ENCODE data around the gene SND1. TPM values are rescaled to one million over a fixed set of nuclear protein-coding genes. Genes with fewer than 3 reads are reported as not detected.

Gene SND1
- polyA plus RNA-seq, 12 donors: 73.0 to 117 (median 95.7) TPM; not detected in 1

DNA sequence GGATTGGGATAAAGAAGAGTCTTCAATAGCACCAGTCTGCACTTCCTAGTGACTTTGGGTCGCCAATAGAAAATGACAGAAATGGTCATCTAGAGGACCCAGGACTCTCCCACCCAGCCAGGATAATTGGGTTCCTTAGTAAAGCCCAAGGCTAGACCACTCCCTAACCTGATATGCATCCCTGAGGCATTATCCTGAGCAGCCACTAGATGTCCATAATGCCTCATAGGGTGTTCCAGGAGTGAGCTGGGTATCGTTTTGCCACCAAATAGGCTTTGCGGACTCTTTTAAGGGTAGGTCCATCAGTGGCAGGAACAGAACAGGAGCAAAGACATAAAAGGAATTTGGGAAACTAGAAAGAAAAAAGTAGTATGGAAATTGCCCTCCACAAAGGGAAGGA, 383.7 kb downstream of the SND1 start:
- no peak for DNase-seq

DNA sequence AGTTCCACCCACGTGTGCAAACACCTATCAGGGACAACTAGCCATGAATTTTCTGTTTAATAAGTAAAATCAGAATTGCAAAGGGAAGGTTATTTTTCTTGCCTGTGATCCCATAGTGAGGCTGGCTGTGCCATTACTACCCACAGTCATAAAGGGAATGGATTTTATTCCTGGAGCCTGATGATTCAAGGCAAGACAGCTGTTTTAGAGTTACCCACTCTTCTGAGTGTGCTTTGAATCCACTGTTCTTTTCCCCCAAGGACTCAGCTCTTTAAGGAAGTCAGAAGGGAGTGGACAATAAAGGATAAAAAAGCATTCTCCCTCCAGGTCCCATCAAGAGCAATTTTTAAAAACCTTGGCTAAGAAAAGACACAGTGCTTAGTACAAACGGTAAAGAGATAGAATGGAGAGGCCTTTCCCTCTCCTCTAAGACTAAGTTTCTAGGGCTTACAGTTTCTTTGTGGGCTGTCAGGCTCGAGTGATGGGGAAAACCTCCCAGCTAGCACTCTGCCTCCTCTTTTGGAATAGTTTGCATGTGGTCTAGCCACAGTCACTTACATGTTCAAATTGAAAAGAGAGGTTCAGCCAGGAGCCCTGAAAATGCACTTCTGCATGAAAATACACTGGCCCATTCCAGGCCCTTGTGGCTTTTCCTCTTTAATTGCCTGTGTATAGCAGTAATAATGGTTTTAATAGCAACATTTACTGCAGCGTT, 384.4 kb downstream of the SND1 start:
- DNase-seq: no peak

DNA sequence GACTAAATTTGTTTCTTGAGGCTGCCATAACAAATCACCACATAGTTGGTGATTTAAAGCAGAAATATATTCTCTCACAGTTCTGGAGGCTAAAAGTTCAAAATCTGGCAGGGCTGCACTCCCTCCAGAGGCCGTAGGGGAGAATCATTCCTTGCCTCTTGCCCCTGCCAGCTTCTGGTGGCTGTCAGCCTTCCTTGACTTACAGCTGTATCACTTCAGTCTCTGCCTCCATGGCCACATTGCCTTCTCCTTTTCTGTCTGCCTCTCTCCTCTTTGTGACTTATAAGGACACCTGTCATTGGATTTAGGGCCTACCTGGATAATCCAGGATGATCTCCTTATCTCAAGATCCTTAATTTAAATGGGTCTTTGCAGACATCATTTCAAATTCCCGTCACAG, 385.1 kb downstream of the SND1 start:
- no peak for DNase-seq

DNA sequence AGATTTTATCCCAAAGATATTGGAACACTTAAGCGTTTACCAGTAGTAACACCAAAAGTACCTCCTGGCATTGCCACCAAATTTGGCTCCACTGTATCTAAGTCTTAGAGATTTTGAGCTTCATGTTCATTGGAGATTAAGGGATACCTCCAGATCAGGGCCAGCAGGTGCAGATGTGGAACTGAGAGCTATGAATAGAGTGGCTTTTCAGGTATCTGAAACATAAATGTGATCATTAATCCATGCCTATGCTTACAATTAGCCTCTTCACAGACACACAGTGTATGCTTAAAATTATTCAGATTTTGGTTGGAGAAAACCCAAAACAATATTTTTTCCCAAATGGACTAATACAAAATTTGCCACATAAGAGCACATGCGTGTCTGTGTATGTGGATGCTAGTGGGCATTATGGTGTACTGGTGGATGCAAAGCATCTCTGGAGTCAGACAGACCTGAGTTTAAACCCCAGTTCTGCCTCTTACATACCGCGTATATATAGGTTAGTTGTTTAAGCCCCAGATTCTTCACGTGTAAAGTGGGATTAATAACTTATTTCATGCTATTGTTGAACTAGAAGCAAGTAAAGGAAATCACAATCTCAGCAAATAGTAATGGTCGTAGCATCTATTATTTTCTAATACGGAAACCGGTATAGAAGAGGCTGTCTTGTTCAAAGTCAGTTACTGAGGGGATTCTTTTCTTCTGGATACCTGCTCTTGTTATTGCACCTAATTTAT, 386.1 kb downstream of the SND1 start:
- DNase-seq: no peak

DNA sequence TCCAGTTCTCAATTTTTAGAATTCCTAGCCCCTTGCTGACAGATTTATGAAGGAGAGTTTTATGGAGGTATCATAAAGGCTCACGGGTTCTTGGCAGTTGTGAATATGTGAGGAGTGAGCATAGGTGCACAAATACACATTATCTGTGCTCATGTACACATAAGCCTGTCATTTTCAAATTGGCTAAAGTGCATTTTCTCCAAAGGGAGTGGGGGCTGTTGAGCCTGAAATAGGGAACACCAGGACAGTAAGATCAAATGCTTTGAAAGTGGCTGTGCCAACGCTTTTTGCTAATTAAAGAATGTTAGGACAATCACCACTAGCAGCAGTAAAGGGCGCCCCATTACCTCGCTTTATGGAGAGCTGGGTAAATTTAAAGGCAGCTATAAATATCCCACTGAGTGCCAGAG, 387.6 kb downstream of the SND1 start:
- no peak for DNase-seq

DNA sequence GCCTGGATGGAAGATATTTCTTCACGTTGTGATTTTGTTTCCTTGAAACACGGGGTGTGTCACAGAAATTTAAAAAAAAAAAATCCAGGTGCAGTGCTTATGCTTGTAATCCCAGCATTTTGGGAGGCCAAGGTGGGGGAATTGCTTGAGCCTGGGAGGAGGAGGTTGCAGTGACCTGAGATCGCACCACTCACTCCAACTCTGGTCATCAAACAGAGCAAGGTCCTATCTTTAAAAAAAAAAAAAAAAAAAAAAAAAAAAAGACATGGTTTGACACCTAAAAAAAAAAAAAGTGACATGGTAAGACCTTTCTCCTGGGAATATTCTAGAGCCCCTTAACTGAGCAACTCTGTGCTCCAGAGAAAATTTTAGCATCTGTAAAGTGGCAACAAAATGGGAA, 388.2 kb downstream of the SND1 start:
- DNase-seq: no peak

DNA sequence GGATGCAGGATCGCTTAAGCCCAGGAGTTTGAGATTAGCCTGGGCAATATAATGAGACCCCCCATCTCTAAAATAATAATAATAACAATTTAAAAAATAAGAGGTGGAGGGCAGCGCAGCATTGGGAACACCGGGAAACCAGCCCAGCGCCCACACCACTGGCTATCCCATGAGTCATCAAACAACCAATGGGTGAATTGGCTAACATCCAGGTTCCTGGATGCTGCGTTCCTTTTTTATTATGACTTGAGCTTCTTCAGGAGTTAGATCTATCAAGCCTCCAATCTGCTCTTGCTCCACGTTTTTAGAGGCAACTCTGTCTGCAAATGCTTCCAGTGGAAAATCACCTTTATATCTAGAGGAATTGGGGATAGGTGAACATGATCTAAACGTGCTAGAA, 389.2 kb downstream of the SND1 start:
- DNase-seq: no peak

DNA sequence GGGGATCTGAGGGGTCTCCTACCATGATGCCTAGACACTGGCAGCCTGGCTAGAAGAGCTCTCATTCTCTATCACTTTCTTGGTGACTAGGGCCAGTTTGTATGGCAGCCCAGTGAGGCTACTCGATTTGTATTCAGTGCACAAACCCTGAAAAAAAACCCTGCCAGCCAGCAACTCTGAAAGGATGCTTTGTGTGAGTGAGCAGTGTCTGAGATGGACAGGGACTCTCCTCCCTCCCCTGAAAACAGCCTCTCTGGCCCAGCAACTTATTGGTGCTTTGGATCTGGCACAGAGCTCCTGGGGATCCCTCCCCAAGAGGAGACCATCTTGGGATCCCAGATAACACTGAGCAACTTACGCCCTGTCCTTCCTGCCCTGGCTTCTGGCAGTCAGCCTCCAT, 390.0 kb downstream of the SND1 start:
- DNase-seq: no peak

DNA sequence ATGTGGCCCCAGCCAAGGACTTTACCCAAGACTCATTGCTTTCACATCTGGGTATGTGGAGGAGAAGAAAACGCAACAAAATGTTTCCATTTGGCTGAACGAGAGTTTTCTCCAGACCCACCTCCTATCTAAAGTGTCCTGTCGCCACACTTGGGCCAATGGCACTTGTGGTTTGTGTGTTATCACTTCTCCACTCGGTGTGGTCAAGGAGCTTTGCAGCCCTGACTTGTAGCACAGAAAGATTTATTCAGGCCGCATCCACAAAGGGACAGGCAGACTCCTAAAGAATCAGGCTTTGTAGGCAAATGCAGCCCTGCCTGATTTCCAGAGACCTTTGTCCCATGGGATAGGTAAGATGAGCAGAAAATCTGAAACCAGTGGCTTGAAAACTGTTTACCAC, 392.1 kb downstream of the SND1 start:
- DNase-seq: no peak

DNA sequence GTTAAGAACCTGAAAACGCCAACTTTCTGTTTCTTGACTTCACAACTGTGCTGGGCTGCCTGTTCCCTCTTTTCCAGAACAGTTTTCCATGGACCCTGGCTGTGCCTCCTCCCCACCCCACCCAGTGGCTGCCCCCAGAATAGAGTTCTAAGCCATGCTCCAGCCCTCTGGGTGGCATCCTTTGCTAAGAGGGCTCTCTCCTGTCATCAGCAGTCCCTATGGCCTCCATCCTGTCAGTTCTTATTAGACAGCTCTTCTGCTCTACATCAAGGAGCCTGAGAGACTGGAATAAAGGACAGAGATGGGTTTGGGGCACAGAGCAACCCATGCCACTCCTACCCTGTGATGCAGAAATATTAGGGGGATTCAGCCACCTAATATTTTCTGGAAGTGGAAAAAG, 393.2 kb downstream of the SND1 start:
- DNase-seq: no peak

DNA sequence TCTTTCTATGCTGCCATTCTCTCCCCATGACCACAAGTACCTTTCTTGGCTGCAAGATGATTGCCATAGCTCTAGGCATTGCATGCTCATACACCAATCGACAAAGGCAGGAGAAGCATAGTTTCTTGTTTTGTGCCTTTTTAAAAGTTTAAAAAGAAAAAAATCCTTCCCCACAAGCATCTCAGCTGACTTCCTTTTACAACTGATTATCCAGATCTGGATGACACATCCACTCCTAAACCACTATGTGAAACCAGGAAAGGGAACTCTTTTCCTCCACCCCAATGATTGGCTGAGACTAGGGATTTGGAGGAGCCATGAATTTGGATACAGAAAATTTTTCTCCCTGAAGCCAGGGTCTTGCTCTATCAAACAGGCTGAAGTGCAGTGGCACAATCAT, 393.8 kb downstream of the SND1 start:
- DNase-seq: no peak

DNA sequence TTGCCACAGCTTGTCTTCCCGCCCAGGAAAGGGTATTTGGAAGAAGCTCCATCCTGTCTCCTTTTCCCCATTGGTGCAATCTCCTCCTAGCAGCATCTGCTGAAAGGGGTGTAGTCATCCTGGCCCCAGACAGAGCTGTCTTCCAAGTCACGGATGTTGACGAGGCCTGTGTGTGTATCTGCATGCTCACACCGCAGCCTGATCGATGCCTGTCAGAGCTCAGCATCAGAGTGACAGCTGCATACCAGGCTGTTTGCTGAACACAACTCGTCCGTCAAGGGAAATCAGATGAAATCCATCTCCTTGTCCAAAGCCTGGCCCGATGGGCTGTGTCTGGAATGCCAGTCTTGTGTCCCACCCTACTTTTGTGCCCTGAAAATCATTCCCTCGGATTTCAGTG, 400.4 kb downstream of the SND1 start:
- DNase-seq: no peak

DNA sequence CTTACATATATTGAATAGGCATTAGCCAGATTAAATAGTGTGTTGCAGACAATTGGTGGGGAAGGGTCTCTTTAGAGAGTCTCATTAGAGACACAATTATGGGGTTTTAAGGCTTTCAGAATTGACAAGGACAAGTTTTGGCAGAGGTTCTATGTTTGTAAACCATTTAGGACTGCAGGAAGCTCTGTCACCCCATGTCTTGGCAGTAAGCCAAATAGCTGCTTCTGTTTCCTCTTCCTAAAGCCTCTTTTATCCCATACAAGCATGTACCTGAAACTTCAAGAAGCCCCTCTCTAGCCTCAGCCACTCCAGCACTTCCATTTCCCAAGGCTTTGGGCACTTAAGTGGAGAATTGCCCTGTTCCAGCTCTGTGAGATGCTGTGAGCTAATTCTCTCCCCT, 401.0 kb downstream of the SND1 start:
- no peak for DNase-seq

DNA sequence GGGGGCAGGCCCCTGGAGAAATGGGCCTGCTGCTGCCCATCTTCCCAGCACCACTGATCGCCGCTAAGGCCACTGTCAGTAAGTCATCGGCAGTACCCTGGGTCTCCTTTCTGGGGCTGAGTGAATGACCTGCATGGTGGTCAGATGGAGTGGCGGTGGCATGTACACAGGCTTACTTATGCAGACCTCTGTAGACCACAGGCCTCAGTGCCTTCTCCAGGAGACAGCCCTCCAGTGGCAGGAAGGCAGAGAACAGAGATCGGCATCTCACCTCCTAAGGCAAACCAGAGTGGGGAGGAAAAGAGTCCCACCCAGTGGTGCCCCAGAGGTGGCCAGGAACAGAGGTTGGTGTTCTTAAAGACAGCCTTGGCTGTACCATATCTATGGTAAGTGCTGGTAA, 402.0 kb downstream of the SND1 start:
- no peak for DNase-seq

DNA sequence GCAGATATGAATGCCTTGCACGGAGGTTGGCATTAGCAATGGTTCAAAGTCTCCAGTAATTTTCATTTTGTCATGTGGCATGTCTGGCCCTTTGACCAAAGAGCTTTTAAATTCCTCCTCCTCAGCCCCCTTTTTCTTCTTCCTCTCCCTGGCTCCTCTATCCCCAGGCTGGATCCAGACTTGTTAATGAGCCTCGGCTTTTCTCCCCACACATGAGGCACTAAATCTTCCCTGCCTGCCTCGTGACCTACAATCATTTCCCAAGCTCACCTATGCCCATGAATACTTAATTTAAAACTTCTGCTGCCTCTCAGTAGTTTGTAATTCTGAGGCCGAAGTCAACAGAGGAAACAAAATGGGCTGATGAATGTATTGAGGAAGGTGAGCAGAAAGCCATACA, 402.5 kb downstream of the SND1 start:
- no peak for DNase-seq

DNA sequence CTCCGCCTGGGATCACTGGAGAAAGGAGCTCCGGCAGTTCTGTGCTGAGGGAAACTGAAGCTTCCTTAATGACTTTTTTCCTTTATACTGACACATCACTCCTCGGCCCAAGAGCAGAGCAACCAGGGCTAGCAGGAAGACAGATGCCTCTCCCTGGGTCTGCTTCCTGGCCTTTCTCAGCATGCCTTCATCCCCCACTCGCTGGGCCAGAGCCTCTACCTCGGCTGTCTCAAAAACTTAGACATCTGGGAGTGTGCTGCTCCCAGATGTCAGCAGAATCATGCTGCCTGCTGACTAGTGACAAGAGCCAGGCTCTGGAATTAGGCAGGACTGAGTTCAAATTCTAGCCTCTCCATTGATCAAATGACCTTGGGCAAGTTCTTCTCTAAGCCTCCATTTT, 403.6 kb downstream of the SND1 start:
- DNase-seq: no peak

DNA sequence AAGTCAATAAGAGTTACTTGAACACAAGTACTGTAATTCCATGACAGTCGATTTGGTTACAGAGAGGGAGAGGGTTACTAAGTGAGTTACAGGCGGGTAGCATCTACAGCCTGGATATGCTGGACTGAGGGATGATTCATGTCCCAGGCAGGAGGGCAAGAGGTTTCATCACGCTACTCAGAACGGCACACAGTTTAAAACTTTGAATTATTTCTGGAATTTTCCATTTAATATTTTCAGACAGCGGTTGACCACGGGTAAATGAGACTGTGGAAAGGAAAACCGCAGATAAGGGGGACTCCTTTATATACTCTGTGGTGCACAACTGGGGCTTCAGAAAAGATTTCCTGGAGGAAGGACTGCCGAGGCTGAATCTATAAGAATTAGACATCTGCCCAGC, 404.9 kb downstream of the SND1 start:
- no peak for DNase-seq

DNA sequence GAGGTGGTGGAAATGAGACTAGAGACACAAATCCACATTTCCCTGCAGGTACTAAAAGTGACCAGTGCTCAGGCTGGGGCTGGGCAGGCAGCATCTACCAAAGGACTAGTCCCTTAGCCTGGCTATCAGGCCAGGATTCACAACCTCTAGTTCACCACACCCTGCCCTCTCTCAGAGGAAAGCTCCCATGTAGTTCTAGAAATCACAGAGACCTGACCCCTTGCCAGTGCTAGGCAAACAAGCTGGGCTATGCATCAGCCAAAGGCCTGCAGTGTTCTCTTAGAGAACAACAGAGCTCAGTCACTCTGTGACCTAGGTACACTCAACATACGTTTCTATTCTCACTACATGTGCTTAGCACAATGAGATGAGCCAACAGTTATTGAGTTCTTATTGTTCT, 405.9 kb downstream of the SND1 start:
- DNase-seq: no peak

DNA sequence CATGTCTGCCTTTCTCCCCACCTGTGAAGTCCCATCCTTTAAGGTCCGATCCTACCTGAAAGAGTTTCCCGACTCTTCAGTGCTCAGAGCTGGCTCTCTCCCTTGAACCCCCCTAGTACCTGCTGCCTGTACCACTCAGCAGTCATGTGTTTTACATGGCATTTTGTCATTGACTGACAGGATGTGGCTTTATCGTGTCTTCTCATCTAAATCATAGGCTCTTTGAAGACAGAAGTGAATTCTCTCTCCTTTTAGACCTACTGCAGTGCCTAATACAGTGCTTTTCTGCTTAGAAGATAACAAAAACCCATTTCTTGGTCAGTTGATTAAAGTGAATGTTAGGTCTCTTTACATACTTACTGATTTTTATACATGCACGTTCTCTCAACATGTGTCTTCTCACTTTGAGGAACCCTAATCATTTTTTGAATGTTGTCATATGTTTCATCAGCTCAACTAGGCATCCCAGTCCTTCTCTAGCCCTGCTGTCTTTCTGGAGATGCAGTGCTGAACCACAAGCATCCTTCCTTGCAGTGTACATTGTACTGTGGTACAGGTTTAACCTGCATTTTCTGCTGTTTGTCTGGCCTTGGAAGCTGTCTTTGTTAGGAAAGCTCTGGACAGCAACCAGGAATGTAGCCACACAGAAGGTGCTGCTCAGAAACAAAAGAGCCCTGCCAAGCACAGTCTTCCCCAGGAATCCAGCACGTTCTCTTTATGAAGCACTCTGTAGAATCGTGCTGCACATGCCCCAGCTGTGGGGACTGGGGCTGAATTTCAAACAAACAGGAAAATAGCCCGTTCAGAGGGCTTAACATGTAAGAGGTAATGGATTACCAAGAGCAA, 407.4 kb downstream of the SND1 start:
- no peak for DNase-seq

DNA sequence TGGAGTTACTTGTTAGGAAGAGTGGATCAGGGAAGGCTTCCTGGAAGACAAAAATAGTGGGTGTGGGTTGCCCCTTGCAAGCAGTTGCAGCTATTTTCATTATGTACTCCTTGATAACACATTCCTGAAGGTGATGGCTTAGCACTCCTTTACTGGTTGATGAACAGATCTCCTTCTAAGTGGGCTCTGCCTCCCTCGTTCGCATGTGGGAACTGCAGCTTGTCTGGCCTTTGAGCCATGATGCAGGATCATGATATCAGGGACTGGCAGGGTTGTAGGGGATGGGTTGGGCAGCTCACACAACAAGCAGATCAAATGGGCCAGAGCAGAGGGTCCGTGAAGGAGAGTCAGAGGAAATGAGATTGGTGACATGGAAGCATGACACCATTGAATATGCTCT, 408.0 kb downstream of the SND1 start:
- no peak for DNase-seq

DNA sequence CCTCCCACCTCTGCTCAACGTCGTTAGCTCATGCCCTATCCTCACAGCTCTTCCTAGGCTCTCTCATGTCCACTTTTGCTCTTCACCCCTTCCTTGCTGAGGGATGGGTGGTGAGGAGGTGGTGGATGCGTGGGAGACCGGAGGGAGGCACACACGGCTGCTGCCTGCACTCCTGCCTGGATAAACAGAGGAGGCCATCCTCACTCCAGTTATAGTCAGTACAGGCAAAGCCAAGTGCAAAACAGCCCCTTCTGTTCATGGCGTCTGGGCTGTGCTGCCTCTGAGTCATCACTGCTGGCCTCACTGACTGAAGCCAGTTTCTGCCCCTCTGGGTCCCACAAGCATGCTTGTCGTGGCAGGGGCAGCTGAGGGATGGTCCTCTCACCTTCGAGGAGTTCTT, 411.1 kb downstream of the SND1 start:
- DNase-seq: no peak

DNA sequence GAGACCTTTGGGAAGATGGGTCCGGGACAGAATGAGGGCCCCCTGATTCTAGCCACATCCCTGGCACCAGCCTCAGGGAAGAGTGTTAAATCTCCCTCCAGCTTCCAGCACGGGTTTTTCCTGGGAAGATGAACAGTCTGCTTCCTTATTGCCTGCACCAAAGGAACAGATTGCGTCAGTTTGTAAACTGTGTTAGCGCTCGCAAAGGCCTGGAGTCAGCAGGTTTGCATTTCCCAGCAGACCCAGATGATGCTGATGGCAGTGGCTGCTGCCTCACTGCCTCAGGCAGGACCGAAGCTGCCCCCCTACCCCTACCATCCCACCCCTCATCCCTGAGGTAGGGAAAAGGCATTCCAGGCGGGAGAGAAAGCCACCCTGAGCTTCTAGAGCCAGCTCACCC, 413.9 kb downstream of the SND1 start:
- no peak for DNase-seq

DNA sequence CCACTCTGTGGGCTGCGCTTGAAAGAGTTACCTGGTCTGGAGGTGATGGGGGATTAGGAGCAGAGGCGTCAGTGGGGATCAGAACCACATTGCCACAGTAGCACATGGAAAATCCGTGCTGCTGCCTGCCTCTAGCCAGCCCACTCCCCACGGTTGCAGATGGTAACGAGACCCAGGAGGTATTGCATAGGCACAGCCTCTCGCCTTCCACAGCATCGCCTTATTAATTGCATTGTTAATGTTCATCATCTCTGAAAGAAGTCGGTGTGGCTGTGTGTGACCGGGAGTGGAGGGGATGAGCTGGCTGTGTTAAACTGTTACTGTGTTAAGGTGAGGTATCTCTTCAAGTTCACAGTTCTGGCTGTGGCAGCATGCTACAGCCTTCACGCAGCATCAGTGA, 414.4 kb downstream of the SND1 start:
- DNase-seq: no peak
